ENCODE results near the gene SYT12.
"Not testable (repeated sequence)": the region's sequence is repeated elsewhere in the genome, so short reads cannot be mapped to it uniquely, and the experiment has no call there.

The SYT12 gene

GRCh38 chr11:66985508-66986177 lies 37.3 kb upstream of the SYT12 start:
- no peaks in the 10 kb centered on the region; the same call in 1 of the 2 replicates for H3K9me3 ChIP-seq
- no peaks in the 10 kb centered on the region for H3K27me3 ChIP-seq
- no peak for TF ChIP-seq CTCF (IDR thresholded peaks at IDR 0.05; ENCODE audit: low read depth, low read length)
- H3K4me3 ChIP-seq (ENCODE audit: low read depth, low read length) = no peak overlapping the region
- no peaks in the 10 kb centered on the region for H3K36me3 ChIP-seq
- H3K4me1 ChIP-seq = peaks cover 9% of the 10 kb centered on the region
- DNase-seq = no peak

- no peaks in the 10 kb centered on the region; the same call in 1 of the 2 replicates for H3K9me3 ChIP-seq
These were observed 36.8 kb upstream of the SYT12 start for GRCh38 chr11:66986178-66986545.

GRCh38 chr11:66987158-66987620 lies 35.7 kb upstream of the SYT12 start:
- Histone ChIP-seq H3K4me3 (ENCODE audit: low read depth, low read length) (no peak overlapping the region), H3K36me3 (no peaks in the 10 kb centered on the region), H3K27me3 (no peaks in the 10 kb centered on the region), H3K9me3 (no peaks in the 10 kb centered on the region; the same call in 1 of the 2 replicates), H3K4me1 (peaks cover 9% of the 10 kb centered on the region)
- no peak for TF ChIP-seq CTCF (IDR thresholded peaks at IDR 0.05; ENCODE audit: low read depth, low read length)
- peak; percentile 44 for DNase-seq

More at GRCh38 chr11:66986178-66986545, 36.8 kb upstream of the SYT12 start:
- no peaks in the 10 kb centered on the region for H3K36me3 ChIP-seq
- DNase-seq = no peak
- no peaks in the 10 kb centered on the region for H3K27me3 ChIP-seq
- H3K4me3 ChIP-seq (ENCODE audit: low read depth, low read length) = no peak overlapping the region
- peaks cover 9% of the 10 kb centered on the region for H3K4me1 ChIP-seq
- no peak for TF ChIP-seq CTCF (IDR thresholded peaks at IDR 0.05; ENCODE audit: low read depth, low read length)

GRCh38 chr11:66987924-66988637 lies 34.9 kb upstream of the SYT12 start:
- no peaks in the 10 kb centered on the region for H3K27me3 ChIP-seq
- no peak for DNase-seq
- H3K36me3 ChIP-seq = no peaks in the 10 kb centered on the region
- H3K9me3 ChIP-seq = no peaks in the 10 kb centered on the region; the same call in 1 of the 2 replicates
- peaks cover 9% of the 10 kb centered on the region for H3K4me1 ChIP-seq
- H3K4me3 ChIP-seq (ENCODE audit: low read depth, low read length) = no peak overlapping the region
- no peak for TF ChIP-seq CTCF (IDR thresholded peaks at IDR 0.05; ENCODE audit: low read depth, low read length)

- not testable (repeated sequence) for H3K27me3 ChIP-seq; DNase-seq; H3K9me3 ChIP-seq; H3K36me3 ChIP-seq; H3K4me3 ChIP-seq (ENCODE audit: low read depth, low read length); H3K4me1 ChIP-seq
These were observed 34.2 kb upstream of the SYT12 start for GRCh38 chr11:66988741-66989140.

GRCh38 chr11:66989360-66989759 lies 33.6 kb upstream of the SYT12 start:
- H3K36me3 ChIP-seq; H3K27me3 ChIP-seq; DNase-seq; H3K9me3 ChIP-seq; H3K4me1 ChIP-seq; H3K4me3 ChIP-seq (ENCODE audit: low read depth, low read length): not testable (repeated sequence)

GRCh38 chr11:66992041-66992440 lies 30.9 kb upstream of the SYT12 start:
- DNase-seq = no peak
- Histone ChIP-seq H3K4me3 (ENCODE audit: low read depth, low read length) (no peak overlapping the region), H3K4me1 (peaks cover 11% of the 10 kb centered on the region), H3K9me3 (no peaks in the 10 kb centered on the region; the same call in 1 of the 2 replicates), H3K27me3 (no peaks in the 10 kb centered on the region), H3K36me3 (no peaks in the 10 kb centered on the region)
- TF ChIP-seq CTCF (IDR thresholded peaks at IDR 0.05; ENCODE audit: low read depth, low read length) = no peak
